B cell (primary cell): Measurements from ENCODE around the gene CPA4. TPM values are rescaled to one million over a fixed set of nuclear protein-coding genes. Genes with fewer than 3 reads are reported as not detected.

Experiments used
- ATAC-seq: fragments of 200-7000 bp; cut with Tn5 transposase; one replicate; pipeline ENCODE4 v1.10.0; 2021; ENCODE audit warnings: low read depth, mild to moderate bottlenecking, moderate number of reproducible peaks, moderate library complexity
- CTCF ChIA-PET: fragments of 350-600 bp; sonication (Branson Sonifier 250); formaldehyde crosslinking; loops from one replicate; lab custom pipeline; 2021; ENCODE audit warnings: antibody characterized with exemption, inconsistent platforms; lab: Charles Lee
- POLR2A ChIA-PET: fragments of 350-600 bp; sonication (Branson Sonifier 250); formaldehyde crosslinking; loops from one replicate; lab custom pipeline; 2021; ENCODE audit warnings: antibody characterized with exemption; lab: Charles Lee
- DNase-seq: peaks from one replicate; pipeline ENCODE4 v3.0.0; 2013
- H2AFZ ChIP-seq: 2 replicates; pipeline ENCODE4 v1.6.1; 2012; ENCODE audit warnings: mild to moderate bottlenecking, low read depth, low read length; ENCODE audit not compliant: insufficient read depth, poor library complexity, severe bottlenecking
- H3K27ac ChIP-seq, 2 donors: 1 replicate in 1 of 2; 2 replicates in 1 of 2; pipeline ENCODE4 v1.5.1; 2012 to 2013; ENCODE audit warnings: low read length in 2 of 2, mild to moderate bottlenecking in 2 of 2, moderate library complexity in 1 of 2
- H3K27me3 ChIP-seq, 4 experiments: fragments of 200-600 bp in 1 of 4; sonication (generic) in 1 of 4; replicated peaks in 1 of 4; 1 replicate in 2 of 4; 2 replicates in 2 of 4; pipeline versions ENCODE4 v1.6.1 to v1.7.0; 2013 to 2016; ENCODE audit warnings: low read length in 3 of 4, mild to moderate bottlenecking in 2 of 4, mixed read lengths in 1 of 4, moderate library complexity in 1 of 4; ENCODE audit not compliant: insufficient read depth in 4 of 4, control insufficient read depth in 3 of 4; ENCODE audit errors: control extremely low read depth in 1 of 4
- H3K36me3 ChIP-seq, 2 experiments: replicated peaks in 1 of 2; 1 replicate in 1 of 2; 2 replicates in 1 of 2; pipeline versions ENCODE4 v1.6.1 to v1.7.1; 2013; ENCODE audit warnings: low read length in 1 of 2; ENCODE audit not compliant: insufficient read depth in 2 of 2, control insufficient read depth in 1 of 2; ENCODE audit errors: control extremely low read depth in 1 of 2, extremely low read depth in 1 of 2
- H3K4me1 ChIP-seq, 2 donors: fragments of 200-600 bp in 1 of 2; sonication (generic) in 1 of 2; 1 replicate in 1 of 2; 2 replicates in 1 of 2; pipeline versions ENCODE4 v1.5.1 to v1.6.1; 2013 to 2017; ENCODE audit warnings: low read length in 2 of 2; ENCODE audit not compliant: control insufficient read depth in 2 of 2, insufficient read depth in 2 of 2
- H3K4me2 ChIP-seq: replicated peaks from 2 replicates; pipeline ENCODE3; 2012; ENCODE audit warnings: mild to moderate bottlenecking, low read depth, low read length; ENCODE audit not compliant: poor library complexity, severe bottlenecking
- H3K4me3 ChIP-seq, 5 experiments: fragments of 200-600 bp in 1 of 5; sonication (generic) in 1 of 5; 1 replicate in 3 of 5; 2 replicates in 2 of 5; pipeline versions ENCODE4 v1.5.1 to v1.7.0; 2011 to 2016; ENCODE audit warnings: low read length in 4 of 5, mild to moderate bottlenecking in 4 of 5, low read depth in 2 of 5, control low read depth in 1 of 5, moderate library complexity in 1 of 5; ENCODE audit not compliant: insufficient read depth in 1 of 5; ENCODE audit errors: control extremely low read depth in 1 of 5, extremely low read depth in 1 of 5
- H3K79me2 ChIP-seq: fragments of 200-600 bp; sonication (generic); one replicate; pipeline ENCODE4 v1.6.0; 2016; ENCODE audit warnings: low read length; ENCODE audit not compliant: control insufficient read depth, insufficient read depth
- H3K9ac ChIP-seq: fragments of 200-600 bp; sonication (generic); 2 replicates; pipeline ENCODE4 v1.6.1; 2017; ENCODE audit warnings: mild to moderate bottlenecking, low read length, moderate library complexity
- H3K9me3 ChIP-seq, 3 donors: one replicate each; pipeline versions ENCODE4 v1.6.1 to v1.7.1; 2013; ENCODE audit warnings: low read length in 2 of 3; ENCODE audit not compliant: control insufficient read depth in 2 of 3, insufficient read depth in 1 of 3; ENCODE audit errors: control extremely low read depth in 1 of 3
- H4K20me1 ChIP-seq: 2 replicates; pipeline ENCODE4 v1.6.0; 2012; ENCODE audit warnings: mild to moderate bottlenecking, low read length; ENCODE audit not compliant: insufficient read depth, control insufficient read depth, poor library complexity, severe bottlenecking
- H3K27ac Mint-ChIP-seq: one replicate; pipeline ENCODE4 v1.8.0; 2021; ENCODE audit warnings: mixed read lengths
- H3K27me3 Mint-ChIP-seq: one replicate; pipeline ENCODE4 v1.8.0; 2021; ENCODE audit warnings: mixed read lengths
- H3K4me1 Mint-ChIP-seq: one replicate; pipeline ENCODE4 v1.8.0; 2021; ENCODE audit warnings: mixed read lengths
- H3K4me3 Mint-ChIP-seq: one replicate; pipeline ENCODE4 v1.8.0; 2021; ENCODE audit warnings: mixed read lengths
- H3K9me3 Mint-ChIP-seq: one replicate; pipeline ENCODE4 v1.8.0; 2022; ENCODE audit warnings: mixed read lengths; ENCODE audit not compliant: insufficient read depth
- EZH2 ChIP-seq: IDR thresholded peaks from 2 replicates; pipeline ENCODE4 v1.6.1; 2012; ENCODE audit warnings: borderline replicate concordance, low read depth, mild to moderate bottlenecking, moderate library complexity, low read length; ENCODE audit not compliant: insufficient read depth, poor library complexity, severe bottlenecking
- WGBS: methylation state at CpG from one replicate; pipeline ENCODE4 v1.1.5; 2013; ENCODE audit warnings: missing lambda C conversion rate; ENCODE audit not compliant: insufficient coverage; 5-methylcytosine and 5-hydroxymethylcytosine counted together
- intact Hi-C: fragments of 100-400 bp; cut with micrococcal nuclease; formaldehyde crosslinking; loops from one replicate; pipeline ENCODE4 v1.10.0; 2022
- polyA plus RNA-seq: library from polyadenylated mRNA; depleted of rRNA; stranded (reverse); fragments of >200 nt; gene quantifications from 2 replicates; pipeline ENCODE4 v1.2.3, GENCODE V29; 2012
- total RNA-seq, 2 donors: library from RNA; stranded (reverse); fragments of 120-200 nt in 1 of 2; gene quantifications; 1 replicate in 1 of 2; 2 replicates in 1 of 2; pipeline versions ENCODE4 v1.2.3 to v1.2.4, GENCODE V29; 2013 to 2022
- TF ChIP-seq, protein P1 (sequence below): fragments of 200-600 bp; IDR thresholded peaks from one replicate; pipeline ENCODE4 v1.8.0; 2022; ENCODE audit warnings: antibody characterized with exemption, mild to moderate bottlenecking

CPA4 gene
- total and polyA plus RNA-seq, 2 donors (not counting 1 experiment from before 2014, with no cell fraction given), result not detected

DNA sequence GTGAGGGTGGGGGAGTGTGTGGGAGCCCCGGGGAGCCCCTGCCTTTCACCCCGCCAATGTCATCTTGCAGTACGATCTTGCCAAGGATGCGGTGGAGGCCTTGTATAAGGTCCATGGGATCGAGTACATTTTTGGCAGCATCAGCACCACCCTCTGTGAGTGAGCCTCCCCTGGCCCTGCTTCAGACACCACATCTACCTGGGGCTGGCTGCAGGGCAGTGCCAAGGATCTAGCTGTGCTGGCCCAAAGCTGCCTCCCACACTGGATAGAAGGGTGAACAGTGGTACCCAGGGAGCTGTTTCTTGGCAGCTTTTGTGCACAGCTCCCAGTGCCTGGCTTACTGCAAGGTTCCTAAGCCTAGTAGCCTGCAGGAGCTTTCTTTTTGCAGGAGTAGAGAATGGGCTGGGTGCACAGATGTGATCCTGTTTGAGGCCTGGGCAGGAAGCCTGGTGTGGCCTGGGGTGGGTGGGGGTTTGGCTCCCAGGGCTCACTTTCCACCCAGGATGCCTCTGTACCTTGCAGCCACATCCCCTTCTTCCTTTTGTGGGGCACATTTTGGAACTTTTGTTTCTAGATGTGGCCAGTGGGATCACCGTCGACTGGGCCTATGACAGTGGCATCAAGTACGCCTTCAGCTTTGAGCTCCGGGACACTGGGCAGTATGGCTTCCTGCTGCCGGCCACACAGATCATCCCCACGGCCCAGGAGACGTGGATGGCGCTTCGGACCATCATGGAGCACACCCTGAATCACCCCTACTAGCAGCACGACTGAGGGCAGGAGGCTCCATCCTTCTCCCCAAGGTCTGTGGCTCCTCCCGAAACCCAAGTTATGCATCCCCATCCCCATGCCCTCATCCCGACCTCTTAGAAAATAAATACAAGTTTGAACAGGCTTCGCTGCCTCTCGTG lies 75.1 kb downstream of the CPA4 start:
- Histone ChIP-seq H3K79me2 (no peaks in the 10 kb centered on the region), H3K4me3 (no peak overlapping the region), H3K27me3 (no peaks in the 10 kb centered on the region), H4K20me1 (no peaks in the 10 kb centered on the region), H3K9me3 (no peaks in the 10 kb centered on the region), H2AFZ (no peak overlapping the region), H3K27ac (no peak overlapping the region), H3K9ac (no peak overlapping the region), H3K4me2 (no peak overlapping the region), H3K4me1 (no peaks in the 10 kb centered on the region), H3K36me3 (no peaks in the 10 kb centered on the region)
- no peaks in the 10 kb centered on the region for H3K27me3 Mint-ChIP-seq
- H3K4me1 Mint-ChIP-seq, result no peaks in the 10 kb centered on the region
- WGBS, result 82% methylated on average over 17 of the region's 19 CpGs
- H3K4me3 Mint-ChIP-seq, result no peak overlapping the region
- ATAC-seq (no peak), DNase-seq (no peak)
- intact Hi-C loops, result no loop called here
- no peak overlapping the region for H3K27ac Mint-ChIP-seq
- POLR2A ChIA-PET, result no interaction called here
- H3K9me3 Mint-ChIP-seq, result no peaks in the 10 kb centered on the region
- TF ChIP-seq EZH2, result no peak
- TF ChIP-seq, protein P1, sequence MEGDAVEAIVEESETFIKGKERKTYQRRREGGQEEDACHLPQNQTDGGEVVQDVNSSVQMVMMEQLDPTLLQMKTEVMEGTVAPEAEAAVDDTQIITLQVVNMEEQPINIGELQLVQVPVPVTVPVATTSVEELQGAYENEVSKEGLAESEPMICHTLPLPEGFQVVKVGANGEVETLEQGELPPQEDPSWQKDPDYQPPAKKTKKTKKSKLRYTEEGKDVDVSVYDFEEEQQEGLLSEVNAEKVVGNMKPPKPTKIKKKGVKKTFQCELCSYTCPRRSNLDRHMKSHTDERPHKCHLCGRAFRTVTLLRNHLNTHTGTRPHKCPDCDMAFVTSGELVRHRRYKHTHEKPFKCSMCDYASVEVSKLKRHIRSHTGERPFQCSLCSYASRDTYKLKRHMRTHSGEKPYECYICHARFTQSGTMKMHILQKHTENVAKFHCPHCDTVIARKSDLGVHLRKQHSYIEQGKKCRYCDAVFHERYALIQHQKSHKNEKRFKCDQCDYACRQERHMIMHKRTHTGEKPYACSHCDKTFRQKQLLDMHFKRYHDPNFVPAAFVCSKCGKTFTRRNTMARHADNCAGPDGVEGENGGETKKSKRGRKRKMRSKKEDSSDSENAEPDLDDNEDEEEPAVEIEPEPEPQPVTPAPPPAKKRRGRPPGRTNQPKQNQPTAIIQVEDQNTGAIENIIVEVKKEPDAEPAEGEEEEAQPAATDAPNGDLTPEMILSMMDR, result no peak
- CTCF ChIA-PET, result no interaction called here

- CTCF ChIA-PET, result no interaction called here
- intact Hi-C loops, result no loop called here
- H3K27ac ChIP-seq, result no peak overlapping the region
Measured at GRCh38 chr7:130369110-130369711, 76.2 kb downstream of the CPA4 start.

More at GRCh38 chr7:130369110-130369711, 76.2 kb downstream of the CPA4 start:
- POLR2A ChIA-PET, result no interaction called here
- no peaks in the 10 kb centered on the region for H3K36me3 ChIP-seq
- no peak overlapping the region for H3K9ac ChIP-seq
- no peak for ATAC-seq
- no peaks in the 10 kb centered on the region for H3K4me1 Mint-ChIP-seq
- 71% methylated on average over 10 of the region's 10 CpGs for WGBS
- H3K4me3 Mint-ChIP-seq, result no peak overlapping the region
- H3K27ac Mint-ChIP-seq, result no peak overlapping the region
- H3K27me3 Mint-ChIP-seq, result no peaks in the 10 kb centered on the region
- no peak for DNase-seq
- no peaks in the 10 kb centered on the region for H3K9me3 ChIP-seq
- no peaks in the 10 kb centered on the region for H3K9me3 Mint-ChIP-seq
- no peak for TF ChIP-seq EZH2
- TF ChIP-seq, protein P1, result no peak
- H3K27me3 ChIP-seq, result no peaks in the 10 kb centered on the region
- H3K4me2 ChIP-seq, result no peak overlapping the region
- H3K4me1 ChIP-seq, result no peaks in the 10 kb centered on the region
- peak overlapping the region; percentile 46 for H2AFZ ChIP-seq
- no peaks in the 10 kb centered on the region for H4K20me1 ChIP-seq
- no peaks in the 10 kb centered on the region for H3K79me2 ChIP-seq
- H3K4me3 ChIP-seq, result no peak overlapping the region
